Activated T-helper 2 cell treated with anti-CD3 and anti-CD28 coated beads, Interferon-gamma antibody, Interleukin-2, Interleukin-4, amounts not matched to agents 10 μg/mL and 5 μg/mL and 100 μg/mL, durations not matched to agents 14 hours and 24 hours and 36 hours (primary cell): ENCODE measurements around the gene IL12RB1. TPM values are rescaled to one million over a fixed set of nuclear protein-coding genes. Genes with fewer than 3 reads are reported as not detected.

Experiments used
- DNase-seq: peaks from one replicate; pipeline ENCODE4 v3.0.0; 2021; ENCODE audit warnings: low spot score
- H3K27ac Mint-ChIP-seq: one replicate; pipeline ENCODE4 v1.8.0; 2021; ENCODE audit warnings: mixed read lengths
- H3K27me3 Mint-ChIP-seq: one replicate; pipeline ENCODE4 v1.8.0; 2021; ENCODE audit warnings: low read depth, mixed read lengths
- H3K36me3 Mint-ChIP-seq: one replicate; pipeline ENCODE4 v1.8.0; 2021; ENCODE audit warnings: low read depth, mixed read lengths
- H3K4me1 Mint-ChIP-seq: one replicate; pipeline ENCODE4 v1.8.0; 2021; ENCODE audit warnings: low read depth, mixed read lengths
- H3K4me3 Mint-ChIP-seq: one replicate; pipeline ENCODE4 v1.8.0; 2021; ENCODE audit warnings: low read depth, mild to moderate bottlenecking, moderate library complexity, mixed read lengths
- H3K9me3 Mint-ChIP-seq: one replicate; pipeline ENCODE4 v1.8.0; 2021; ENCODE audit warnings: mixed read lengths
- intact Hi-C: fragments of 100-400 bp; cut with micrococcal nuclease; formaldehyde crosslinking; loops from one replicate; pipeline ENCODE4 v1.15.1; 2023
- total RNA-seq: library from RNA; stranded (reverse); gene quantifications from 2 replicates; pipeline ENCODE4 v1.2.3, GENCODE V29; 2022

The IL12RB1 gene
- 41.4 and 43.3 TPM in 2 replicates for total RNA-seq

- peaks cover 5% of the 10 kb centered on the region for H3K9me3 Mint-ChIP-seq
- peaks cover 31% of the 10 kb centered on the region for H3K36me3 Mint-ChIP-seq
These were observed at the start of gene IL12RB1 for GRCh38 chr19:18086590-18087138. Gene IL12RB1 (minus strand): TSS chr19:18086934. CDS start chr19:18086823, 111 bp downstream.

DNA sequence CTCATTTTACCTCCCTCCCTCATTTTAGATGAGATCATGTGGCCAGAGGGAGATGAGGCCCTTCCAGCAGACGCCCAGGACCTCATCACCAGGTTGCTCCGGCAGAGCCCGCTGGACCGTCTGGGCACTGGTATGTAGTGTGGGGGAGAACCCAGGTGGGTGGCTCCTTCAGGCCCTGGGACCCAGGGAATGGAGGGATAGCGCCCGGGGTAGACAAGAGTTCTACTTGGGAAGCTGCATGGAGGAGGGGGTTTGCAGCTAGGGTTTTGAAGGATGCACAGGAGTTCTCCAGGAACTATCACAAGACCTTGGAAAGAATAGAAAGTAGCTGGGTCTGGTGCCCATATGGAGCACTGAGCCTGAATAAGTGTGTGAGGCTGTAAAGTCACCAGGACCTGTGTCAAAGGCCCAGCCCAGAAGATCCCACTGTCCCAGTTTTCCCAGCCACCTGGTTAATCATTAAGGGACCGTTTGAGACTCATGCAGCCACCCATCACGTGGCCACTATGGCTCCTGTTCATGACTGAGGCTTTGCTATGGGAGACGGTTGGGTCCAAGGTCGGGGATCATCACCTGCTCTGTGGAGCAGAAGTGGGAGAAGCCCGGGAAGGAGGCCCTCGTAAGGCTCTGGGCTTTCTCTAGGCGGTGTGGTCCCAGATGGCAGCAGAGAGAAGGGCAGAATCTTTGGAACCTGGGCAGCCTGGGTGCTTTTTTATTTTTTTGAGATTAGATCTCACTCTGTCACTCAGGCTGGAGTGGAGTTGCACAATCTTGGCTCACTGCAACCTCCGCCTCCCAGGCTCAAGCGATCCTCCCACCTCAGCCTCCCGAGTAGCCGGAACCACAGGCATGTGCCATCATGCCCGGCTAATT is 49.2 kb upstream of the IL12RB1 start:
- DNase-seq = no peak
- Mint-ChIP-seq H3K27me3 (no peaks in the 10 kb centered on the region), H3K9me3 (no peaks in the 10 kb centered on the region), H3K4me1 (no peaks in the 10 kb centered on the region), H3K36me3 (peaks cover 39% of the 10 kb centered on the region), H3K4me3 (no peak overlapping the region), H3K27ac (no peak overlapping the region)
- intact Hi-C loops = no loop called here

More at GRCh38 chr19:18086590-18087138, at the start of gene IL12RB1:
- Mint-ChIP-seq H3K27me3 (no peaks in the 10 kb centered on the region), H3K27ac (peak within 1 kb of the TSS; percentile 97), H3K4me3 (peak within 1 kb of the TSS; percentile 97), H3K4me1 (peaks cover 63% of the 10 kb centered on the region)
- DNase-seq = peak; percentile 76
- intact Hi-C loops = loop anchor here (2.0 kb wide), 1 partner anchor 42 kb away; no protein-coding TSS in a partner anchor

- Mint-ChIP-seq H3K27ac (no peak overlapping the region), H3K9me3 (no peaks in the 10 kb centered on the region), H3K4me3 (no peak overlapping the region), H3K4me1 (peaks cover 8% of the 10 kb centered on the region), H3K36me3 (peaks cover 37% of the 10 kb centered on the region), H3K27me3 (no peaks in the 10 kb centered on the region)
- intact Hi-C loops = no loop called here
- no peak for DNase-seq
These were observed 45.3 kb upstream of the IL12RB1 start for GRCh38 chr19:18131841-18132596.

DNA sequence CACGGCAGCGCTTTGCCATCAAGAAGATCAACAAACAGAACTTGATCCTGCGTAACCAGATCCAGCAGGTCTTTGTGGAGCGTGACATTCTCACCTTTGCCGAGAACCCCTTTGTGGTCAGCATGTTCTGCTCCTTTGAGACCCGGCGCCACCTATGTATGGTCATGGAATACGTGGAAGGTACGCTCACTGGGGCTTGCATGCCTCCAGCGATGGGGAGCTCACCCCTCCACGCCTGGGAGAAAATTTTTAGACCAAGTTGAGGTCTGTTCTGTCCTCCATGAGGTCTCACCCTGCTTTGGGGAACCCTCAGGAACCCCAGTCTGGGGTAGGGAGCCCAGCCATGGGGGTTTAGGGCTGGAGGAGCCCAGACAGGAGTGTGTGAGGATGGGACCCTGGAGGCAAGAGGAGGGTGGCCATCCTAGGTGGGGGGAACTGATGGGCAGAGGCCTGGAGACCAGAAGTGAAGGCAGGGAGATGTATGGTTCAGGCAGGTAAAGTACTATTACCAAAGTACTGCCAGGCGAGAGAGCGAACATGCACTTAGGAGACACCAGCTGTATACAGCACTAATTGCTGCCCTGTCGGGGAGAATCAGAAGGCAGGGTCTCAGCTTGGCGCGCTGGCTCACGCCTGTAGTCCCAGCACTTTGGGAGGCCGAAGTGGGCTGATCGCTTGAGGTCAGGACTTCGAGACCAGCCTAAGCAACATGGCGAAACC is 43.9 kb upstream of the IL12RB1 start:
- no peak for DNase-seq
- Mint-ChIP-seq H3K36me3 (peaks cover 41% of the 10 kb centered on the region), H3K9me3 (no peaks in the 10 kb centered on the region), H3K4me3 (no peak overlapping the region), H3K27me3 (no peaks in the 10 kb centered on the region), H3K27ac (no peak overlapping the region), H3K4me1 (peaks cover 8% of the 10 kb centered on the region)
- intact Hi-C loops = no loop called here

GRCh38 chr19:18128805-18129204 is 42.1 kb upstream of the IL12RB1 start:
- peaks cover 40% of the 10 kb centered on the region for H3K36me3 Mint-ChIP-seq
- DNase-seq = no peak
- no peaks in the 10 kb centered on the region for H3K9me3 Mint-ChIP-seq
- peaks cover 8% of the 10 kb centered on the region for H3K4me1 Mint-ChIP-seq
- H3K4me3 Mint-ChIP-seq = no peak overlapping the region
- intact Hi-C loops = no loop called here
- H3K27ac Mint-ChIP-seq = no peak overlapping the region
- no peaks in the 10 kb centered on the region for H3K27me3 Mint-ChIP-seq

DNA sequence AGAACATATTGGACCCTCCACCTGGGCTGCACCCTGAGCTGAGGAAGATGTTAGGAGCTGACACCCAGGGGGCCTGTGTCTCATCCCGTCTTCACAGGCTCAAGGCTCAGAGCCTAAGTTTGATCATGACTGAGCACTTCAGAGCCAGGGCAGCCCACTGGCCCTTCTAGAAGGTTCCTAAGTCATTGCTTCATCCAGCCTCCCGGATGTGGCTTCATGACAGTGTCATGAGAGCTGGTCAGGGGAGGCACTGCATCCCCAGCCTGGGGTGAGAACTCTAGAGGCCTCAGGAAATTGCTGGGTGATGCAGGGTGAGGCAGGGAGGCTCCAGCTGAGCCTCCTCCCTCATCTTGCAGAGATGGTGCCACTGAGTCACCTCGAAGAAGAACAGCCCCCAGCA is 41.3 kb upstream of the IL12RB1 start:
- H3K4me3 Mint-ChIP-seq = no peak overlapping the region
- H3K36me3 Mint-ChIP-seq = peaks cover 44% of the 10 kb centered on the region
- no peaks in the 10 kb centered on the region for H3K27me3 Mint-ChIP-seq
- H3K9me3 Mint-ChIP-seq = no peaks in the 10 kb centered on the region
- DNase-seq = no peak
- peak overlapping the region; percentile 24 for H3K27ac Mint-ChIP-seq
- peaks cover 8% of the 10 kb centered on the region for H3K4me1 Mint-ChIP-seq
- intact Hi-C loops = no loop called here

DNA sequence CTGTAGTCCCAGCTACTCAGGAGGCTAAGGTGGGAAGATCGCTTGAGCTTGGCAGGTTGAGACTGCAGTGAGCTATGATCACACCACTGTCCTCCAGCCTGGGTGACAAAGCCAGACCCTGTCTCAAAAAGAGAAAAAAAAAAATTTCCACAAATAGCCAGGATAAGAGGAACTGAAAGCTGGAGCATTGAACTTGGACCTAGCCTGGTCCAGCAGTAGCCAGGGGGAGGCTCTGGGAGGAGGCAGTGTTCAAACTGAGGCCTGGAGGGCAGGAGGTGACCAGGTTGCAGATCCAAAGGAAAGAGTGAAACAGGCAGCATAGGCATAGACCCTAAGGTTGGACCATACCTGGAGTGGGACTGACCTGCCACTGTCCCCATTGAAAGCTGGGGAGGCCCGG is 39.4 kb upstream of the IL12RB1 start:
- Mint-ChIP-seq H3K27ac (peak overlapping the region; percentile 28), H3K36me3 (peaks cover 39% of the 10 kb centered on the region), H3K9me3 (no peaks in the 10 kb centered on the region), H3K4me1 (peaks cover 8% of the 10 kb centered on the region), H3K4me3 (no peak overlapping the region), H3K27me3 (no peaks in the 10 kb centered on the region)
- intact Hi-C loops = no loop called here
- no peak for DNase-seq

GRCh38 chr19:18123819-18124218 is 37.1 kb upstream of the IL12RB1 start:
- no peaks in the 10 kb centered on the region for H3K27me3 Mint-ChIP-seq
- peaks cover 22% of the 10 kb centered on the region for H3K4me1 Mint-ChIP-seq
- H3K27ac Mint-ChIP-seq = peak overlapping the region; percentile 49
- peaks cover 33% of the 10 kb centered on the region for H3K36me3 Mint-ChIP-seq
- DNase-seq = no peak
- H3K4me3 Mint-ChIP-seq = no peak overlapping the region
- intact Hi-C loops = no loop called here
- no peaks in the 10 kb centered on the region for H3K9me3 Mint-ChIP-seq

GRCh38 chr19:18122860-18123795 is 36.4 kb upstream of the IL12RB1 start:
- Mint-ChIP-seq H3K4me1 (peaks cover 22% of the 10 kb centered on the region), H3K27ac (peak overlapping the region; percentile 49), H3K36me3 (peaks cover 27% of the 10 kb centered on the region), H3K9me3 (no peaks in the 10 kb centered on the region), H3K27me3 (no peaks in the 10 kb centered on the region), H3K4me3 (no peak overlapping the region)
- intact Hi-C loops = no loop called here
- no peak for DNase-seq

DNA sequence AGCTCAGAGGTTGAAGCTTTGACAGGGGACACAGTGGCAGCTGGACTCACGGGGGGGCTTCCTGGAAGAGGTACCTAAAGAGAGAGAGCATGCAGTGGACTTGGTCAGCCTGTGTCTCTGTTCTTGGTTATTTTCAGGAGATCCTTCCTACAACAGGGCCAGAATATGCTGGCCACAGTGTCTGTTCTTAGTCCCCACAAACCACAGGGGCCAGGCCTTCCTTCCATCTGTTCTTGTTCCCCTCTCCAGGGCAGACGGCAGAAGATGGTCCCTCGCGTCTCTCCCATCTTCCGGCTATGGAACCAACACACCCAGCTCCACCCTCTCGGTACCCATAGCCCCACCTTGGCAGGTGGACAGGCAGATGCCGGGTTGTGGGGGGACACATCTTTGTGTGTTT is 35.7 kb upstream of the IL12RB1 start:
- peaks cover 19% of the 10 kb centered on the region for H3K4me1 Mint-ChIP-seq
- peaks cover 26% of the 10 kb centered on the region for H3K36me3 Mint-ChIP-seq
- no peak overlapping the region for H3K27ac Mint-ChIP-seq
- no peak for DNase-seq
- no peak overlapping the region for H3K4me3 Mint-ChIP-seq
- intact Hi-C loops = no loop called here
- no peaks in the 10 kb centered on the region for H3K27me3 Mint-ChIP-seq
- no peaks in the 10 kb centered on the region for H3K9me3 Mint-ChIP-seq

- Mint-ChIP-seq H3K36me3 (peaks cover 25% of the 10 kb centered on the region), H3K27ac (no peak overlapping the region), H3K27me3 (no peaks in the 10 kb centered on the region), H3K9me3 (no peaks in the 10 kb centered on the region), H3K4me1 (peaks cover 23% of the 10 kb centered on the region), H3K4me3 (no peak overlapping the region)
- intact Hi-C loops = no loop called here
- no peak for DNase-seq
These were observed 34.4 kb upstream of the IL12RB1 start for GRCh38 chr19:18121166-18121565.
